Measurements from ENCODE around the gene SAA2. TPM values are rescaled to one million over a fixed set of nuclear protein-coding genes. Genes with fewer than 3 reads are reported as not detected.
"Not testable (repeated sequence)": the region's sequence is repeated elsewhere in the genome, so short reads cannot be mapped to it uniquely, and the experiment has no call there.

The SAA2 gene
- total and polyA plus RNA-seq, 9 donors, result not detected

DNA sequence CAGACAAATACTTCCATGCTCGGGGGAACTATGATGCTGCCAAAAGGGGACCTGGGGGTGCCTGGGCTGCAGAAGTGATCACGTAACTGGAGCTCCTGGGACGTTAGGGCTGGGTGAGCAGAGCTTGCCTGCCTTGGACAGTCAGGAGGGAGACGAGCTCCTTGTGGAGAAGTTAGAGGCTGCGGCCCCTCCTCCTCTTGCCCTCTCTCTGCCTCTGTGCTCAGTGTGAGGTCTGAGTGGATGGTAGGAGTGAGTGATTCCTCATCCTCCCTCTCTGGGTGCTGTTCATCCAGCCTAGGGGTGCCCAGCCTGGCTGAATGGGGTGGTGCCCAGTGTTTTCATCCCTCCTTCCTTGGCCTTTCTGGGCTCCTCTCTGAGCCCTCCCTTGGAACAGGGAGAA lies 20.8 kb upstream of the SAA2 start:
- no CpG with 5 or more reads among the region's 5 CpGs for WGBS (ENCODE audit: insufficient coverage)
- DNase-seq; H3K9me3 ChIP-seq (replicated peaks; ENCODE audit: control insufficient read depth, low read depth, low read length); H3K27me3 ChIP-seq (ENCODE audit: control insufficient read depth, insufficient read depth, low read length); H3K4me1 ChIP-seq (ENCODE audit: control insufficient read depth, insufficient read depth, low read length); H3K36me3 ChIP-seq (ENCODE audit: control insufficient read depth, insufficient read depth, low read length); H3K4me3 ChIP-seq (ENCODE audit: low read length); H3K27ac ChIP-seq (ENCODE audit: low read length): not testable (repeated sequence)

GRCh38 chr11:18267335-18268133 lies 19.1 kb upstream of the SAA2 start:
- not testable (repeated sequence) for DNase-seq; H3K36me3 ChIP-seq (ENCODE audit: control insufficient read depth, insufficient read depth, low read length); H3K4me3 ChIP-seq (ENCODE audit: low read length); H3K27me3 ChIP-seq (ENCODE audit: control insufficient read depth, insufficient read depth, low read length); H3K9me3 ChIP-seq (replicated peaks; ENCODE audit: control insufficient read depth, low read depth, low read length); H3K4me1 ChIP-seq (ENCODE audit: control insufficient read depth, insufficient read depth, low read length); H3K27ac ChIP-seq (ENCODE audit: low read length)
- WGBS (ENCODE audit: insufficient coverage), result 100% methylated on average over 1 of the region's 10 CpGs

DNA sequence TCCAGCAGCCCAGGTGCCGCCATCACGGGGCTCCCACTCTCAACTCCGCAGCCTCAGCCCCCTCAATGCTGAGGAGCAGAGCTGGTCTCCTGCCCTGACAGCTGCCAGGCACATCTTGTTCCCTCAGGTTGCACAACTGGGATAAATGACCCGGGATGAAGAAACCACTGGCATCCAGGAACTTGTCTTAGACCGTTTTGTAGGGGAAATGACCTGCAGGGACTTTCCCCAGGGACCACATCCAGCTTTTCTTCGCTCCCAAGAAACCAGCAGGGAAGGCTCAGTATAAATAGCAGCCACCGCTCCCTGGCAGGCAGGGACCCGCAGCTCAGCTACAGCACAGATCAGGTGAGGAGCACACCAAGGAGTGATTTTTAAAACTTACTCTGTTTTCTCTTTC lies 17.5 kb upstream of the SAA2 start, which contains the start of gene SAA1:
Gene SAA1, plus strand, starts transcription at position 316 of the 400 bp plus-strand sequence. CDS start 624 bp downstream, outside the sequence.
- Histone ChIP-seq H3K9me3 (replicated peaks; ENCODE audit: control insufficient read depth, low read depth, low read length) (no peaks in the 10 kb centered on the region), H3K4me1 (ENCODE audit: control insufficient read depth, insufficient read depth, low read length) (no peaks in the 10 kb centered on the region), H3K27ac (ENCODE audit: low read length) (no peak within 1 kb of the TSS), H3K4me3 (ENCODE audit: low read length) (no peak within 1 kb of the TSS), H3K36me3 (ENCODE audit: control insufficient read depth, insufficient read depth, low read length) (no peaks in the 10 kb centered on the region), H3K27me3 (ENCODE audit: control insufficient read depth, insufficient read depth, low read length) (no peaks in the 10 kb centered on the region)
- WGBS (ENCODE audit: insufficient coverage), result 11% methylated on average over 2 of the region's 8 CpGs
- DNase-seq, result no peak

DNA sequence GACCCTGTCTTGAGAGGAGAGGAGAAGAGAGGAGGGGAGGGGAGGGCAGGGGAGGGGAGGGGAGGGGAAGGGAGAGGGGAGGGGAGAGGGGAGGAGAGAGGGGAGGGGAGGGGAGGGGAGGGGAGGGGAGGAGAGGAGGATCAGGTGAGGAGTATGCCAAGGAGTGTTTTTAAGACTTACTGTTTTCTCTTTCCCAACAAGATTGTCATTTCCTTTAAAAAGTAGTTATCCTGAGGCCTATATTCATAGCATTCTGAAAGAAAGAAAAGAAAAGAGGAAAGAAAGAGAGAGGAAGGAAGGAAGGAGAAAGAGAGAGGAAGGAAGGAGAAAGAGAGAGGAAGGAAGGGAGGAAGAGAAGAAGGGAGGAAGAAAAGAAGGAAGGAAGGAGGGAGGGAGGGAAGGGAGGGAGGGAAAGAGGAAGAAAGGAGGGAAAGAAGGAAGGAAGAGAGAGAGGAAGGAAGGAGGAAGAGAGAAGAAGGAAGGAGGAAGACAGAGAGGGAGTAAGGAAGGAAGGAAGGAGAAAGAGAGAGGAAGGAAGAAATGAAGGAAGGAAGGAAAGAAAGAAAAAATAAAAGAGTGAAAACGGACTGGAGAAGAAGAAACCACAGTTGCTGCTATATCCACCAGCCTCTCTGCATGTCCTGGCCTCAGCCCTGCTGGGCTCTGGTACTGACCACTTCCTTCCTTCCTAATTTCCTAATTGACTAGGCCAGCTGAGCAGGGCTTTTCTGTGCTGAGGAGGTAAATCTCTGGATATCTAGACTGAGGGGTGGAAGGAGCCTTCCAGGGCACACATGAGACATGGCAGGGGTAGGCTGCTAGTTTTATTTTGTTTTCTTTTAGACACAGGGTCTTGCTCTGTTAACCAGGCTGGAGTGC lies 16.4 kb upstream of the SAA2 start:
- no CpG with 5 or more reads among the region's 1 CpG for WGBS (ENCODE audit: insufficient coverage)
- H3K27ac ChIP-seq (ENCODE audit: low read length), result no peak overlapping the region

GRCh38 chr11:18264035-18264434 lies 15.6 kb upstream of the SAA2 start:
- no peaks in the 10 kb centered on the region for H3K27me3 ChIP-seq (ENCODE audit: control insufficient read depth, insufficient read depth, low read length)
- H3K4me3 ChIP-seq (ENCODE audit: low read length), result no peak overlapping the region
- H3K4me1 ChIP-seq (ENCODE audit: control insufficient read depth, insufficient read depth, low read length), result no peaks in the 10 kb centered on the region
- no peaks in the 10 kb centered on the region for H3K9me3 ChIP-seq (replicated peaks; ENCODE audit: control insufficient read depth, low read depth, low read length)
- no peaks in the 10 kb centered on the region for H3K36me3 ChIP-seq (ENCODE audit: control insufficient read depth, insufficient read depth, low read length)
- DNase-seq, result no peak
- no peak overlapping the region for H3K27ac ChIP-seq (ENCODE audit: low read length)
- 73% methylated on average over 4 of the region's 4 CpGs for WGBS (ENCODE audit: insufficient coverage)

More for the DNA sequence above, 16.4 kb upstream of the SAA2 start:
- H3K4me1 ChIP-seq (ENCODE audit: control insufficient read depth, insufficient read depth, low read length), result no peaks in the 10 kb centered on the region
- H3K27me3 ChIP-seq (ENCODE audit: control insufficient read depth, insufficient read depth, low read length), result no peaks in the 10 kb centered on the region
- peak; percentile 4 for DNase-seq
- no peaks in the 10 kb centered on the region for H3K9me3 ChIP-seq (replicated peaks; ENCODE audit: control insufficient read depth, low read depth, low read length)
- H3K4me3 ChIP-seq (ENCODE audit: low read length), result no peak overlapping the region
- no peaks in the 10 kb centered on the region for H3K36me3 ChIP-seq (ENCODE audit: control insufficient read depth, insufficient read depth, low read length)

GRCh38 chr11:18262681-18263350 lies 14.3 kb upstream of the SAA2 start:
- H3K4me1 ChIP-seq (ENCODE audit: control insufficient read depth, insufficient read depth, low read length), result not testable (repeated sequence)
- WGBS (ENCODE audit: insufficient coverage), result 77% methylated on average over 3 of the region's 8 CpGs

DNA sequence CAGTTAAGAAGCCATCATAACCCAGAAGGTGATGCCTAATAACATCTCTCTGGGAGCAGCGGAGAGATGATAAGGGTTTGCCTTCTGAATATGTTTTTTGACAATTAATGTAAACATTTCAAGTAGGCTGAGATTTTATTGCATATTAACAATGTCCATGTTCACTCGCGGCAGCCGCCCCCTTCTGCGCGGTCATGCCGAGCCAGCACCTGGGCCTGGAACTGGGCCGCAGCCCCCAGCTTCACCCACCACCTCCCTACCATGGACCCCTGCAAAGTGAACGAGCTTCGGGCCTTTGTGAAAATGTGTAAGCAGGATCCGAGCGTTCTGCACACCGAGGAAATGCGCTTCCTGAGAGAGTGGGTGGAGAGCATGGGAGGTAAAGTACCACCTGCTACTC lies 13.3 kb upstream of the SAA2 start:
- Histone ChIP-seq H3K9me3 (replicated peaks; ENCODE audit: control insufficient read depth, low read depth, low read length) (no peaks in the 10 kb centered on the region), H3K36me3 (ENCODE audit: control insufficient read depth, insufficient read depth, low read length) (no peaks in the 10 kb centered on the region), H3K4me3 (ENCODE audit: low read length) (no peak overlapping the region), H3K27me3 (ENCODE audit: control insufficient read depth, insufficient read depth, low read length) (no peaks in the 10 kb centered on the region), H3K27ac (ENCODE audit: low read length) (no peak overlapping the region), H3K4me1 (ENCODE audit: control insufficient read depth, insufficient read depth, low read length) (no peaks in the 10 kb centered on the region)
- WGBS (ENCODE audit: insufficient coverage), result 80% methylated on average over 4 of the region's 14 CpGs
- DNase-seq, result no peak

More at GRCh38 chr11:18262681-18263350, 14.3 kb upstream of the SAA2 start:
- H3K36me3 ChIP-seq (ENCODE audit: control insufficient read depth, insufficient read depth, low read length); H3K27ac ChIP-seq (ENCODE audit: low read length); H3K4me3 ChIP-seq (ENCODE audit: low read length); H3K27me3 ChIP-seq (ENCODE audit: control insufficient read depth, insufficient read depth, low read length); DNase-seq; H3K9me3 ChIP-seq (replicated peaks; ENCODE audit: control insufficient read depth, low read depth, low read length): not testable (repeated sequence)

DNA sequence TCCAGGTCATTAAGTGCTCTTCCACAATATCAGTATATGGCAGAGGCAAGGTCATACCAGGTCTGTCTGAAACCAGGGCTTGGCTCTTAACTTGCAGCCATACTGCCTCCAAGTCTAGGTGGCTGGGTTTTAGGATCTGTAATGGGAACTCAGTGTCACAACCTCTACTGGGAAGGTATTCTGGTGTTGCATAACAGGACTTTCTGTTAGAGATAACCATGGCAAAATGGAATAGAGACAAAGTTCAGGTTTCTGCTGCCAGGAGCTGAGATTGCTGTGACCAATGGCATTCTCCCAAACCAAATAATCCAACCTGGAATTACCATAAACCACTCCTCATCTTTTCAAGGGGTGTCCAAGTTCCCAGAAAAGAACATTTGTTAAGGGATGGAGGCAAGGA lies 10.8 kb upstream of the SAA2 start:
- Histone ChIP-seq H3K9me3 (replicated peaks; ENCODE audit: control insufficient read depth, low read depth, low read length) (no peaks in the 10 kb centered on the region), H3K27ac (ENCODE audit: low read length) (no peak overlapping the region), H3K27me3 (ENCODE audit: control insufficient read depth, insufficient read depth, low read length) (no peaks in the 10 kb centered on the region), H3K4me1 (ENCODE audit: control insufficient read depth, insufficient read depth, low read length) (no peaks in the 10 kb centered on the region), H3K4me3 (ENCODE audit: low read length) (no peak overlapping the region), H3K36me3 (ENCODE audit: control insufficient read depth, insufficient read depth, low read length) (no peaks in the 10 kb centered on the region)
- DNase-seq, result no peak

GRCh38 chr11:18254781-18255361 lies 6.4 kb upstream of the SAA2 start:
- no peak for DNase-seq
- no peak overlapping the region for H3K4me3 ChIP-seq (ENCODE audit: low read length)
- no peaks in the 10 kb centered on the region for H3K9me3 ChIP-seq (replicated peaks; ENCODE audit: control insufficient read depth, low read depth, low read length)
- H3K36me3 ChIP-seq (ENCODE audit: control insufficient read depth, insufficient read depth, low read length), result no peaks in the 10 kb centered on the region
- WGBS (ENCODE audit: insufficient coverage), result 47% methylated on average over 2 of the region's 2 CpGs
- H3K4me1 ChIP-seq (ENCODE audit: control insufficient read depth, insufficient read depth, low read length), result no peaks in the 10 kb centered on the region
- H3K27ac ChIP-seq (ENCODE audit: low read length), result no peak overlapping the region
- no peaks in the 10 kb centered on the region for H3K27me3 ChIP-seq (ENCODE audit: control insufficient read depth, insufficient read depth, low read length)
